Glomerular visceral epithelial cell (primary cell): ENCODE data around the gene THY1.
A peak's percentile ranks its signal among the peaks of the same experiment; 100 is the strongest.
"Not testable (repeated sequence)": the region's sequence is repeated elsewhere in the genome, so short reads cannot be mapped to it uniquely, and the experiment has no call there.

Source experiments
- DNase-seq: peaks from one replicate; pipeline ENCODE4 v3.0.0-alpha.2; 2016; ENCODE audit errors: extremely low spot score

Gene THY1

GRCh38 chr11:119418759-119419158, 4.2 kb downstream of the THY1 start:
- no peak for DNase-seq

- DNase-seq = peak; percentile 82
These were observed 5.0 kb downstream of the THY1 start for GRCh38 chr11:119417726-119418540.

- peak; percentile 48 for DNase-seq
These were observed 6.1 kb downstream of the THY1 start for GRCh38 chr11:119416606-119417580.

- no peak for DNase-seq
These were observed 7.0 kb downstream of the THY1 start for GRCh38 chr11:119415966-119416365.

GRCh38 chr11:119415517-119415916, 7.5 kb downstream of the THY1 start:
- DNase-seq = no peak

GRCh38 chr11:119414734-119415133, 8.2 kb downstream of the THY1 start:
- no peak for DNase-seq

- no peak for DNase-seq
These were observed 8.7 kb downstream of the THY1 start for GRCh38 chr11:119414321-119414720.

- no peak for DNase-seq
These were observed 10.9 kb downstream of the THY1 start for GRCh38 chr11:119412072-119412471.

- no peak for DNase-seq
These were observed 12.5 kb downstream of the THY1 start for GRCh38 chr11:119410501-119410900.

GRCh38 chr11:119409731-119410130, 13.2 kb downstream of the THY1 start:
- DNase-seq = no peak

GRCh38 chr11:119406005-119406404, 17.0 kb downstream of the THY1 start:
- DNase-seq = no peak

- not testable (repeated sequence) for DNase-seq
These were observed 17.5 kb downstream of the THY1 start for GRCh38 chr11:119405448-119405847.

- DNase-seq = no peak
These were observed 18.1 kb downstream of the THY1 start for GRCh38 chr11:119404872-119405271.

GRCh38 chr11:119403021-119403420, 20.0 kb downstream of the THY1 start:
- DNase-seq = no peak

GRCh38 chr11:119402470-119402869, 20.5 kb downstream of the THY1 start:
- no peak for DNase-seq

- no peak for DNase-seq
These were observed 22.1 kb downstream of the THY1 start for GRCh38 chr11:119400860-119401259.

GRCh38 chr11:119397740-119398139, 25.2 kb downstream of the THY1 start:
- no peak for DNase-seq

GRCh38 chr11:119396835-119397234, 26.1 kb downstream of the THY1 start:
- no peak for DNase-seq

- no peak for DNase-seq
These were observed 31.7 kb downstream of the THY1 start for GRCh38 chr11:119391275-119391674.

- DNase-seq = no peak
These were observed 33.2 kb downstream of the THY1 start for GRCh38 chr11:119389611-119390254.

GRCh38 chr11:119388103-119388502, 34.9 kb downstream of the THY1 start:
- no peak for DNase-seq

- no peak for DNase-seq
These were observed 38.6 kb downstream of the THY1 start for GRCh38 chr11:119384332-119384731.
